ENCODE results near the gene DOCK3.
"Not testable (repeated sequence)": the region's sequence is repeated elsewhere in the genome, so short reads cannot be mapped to it uniquely, and the experiment has no call there.

The DOCK3 gene

DNA sequence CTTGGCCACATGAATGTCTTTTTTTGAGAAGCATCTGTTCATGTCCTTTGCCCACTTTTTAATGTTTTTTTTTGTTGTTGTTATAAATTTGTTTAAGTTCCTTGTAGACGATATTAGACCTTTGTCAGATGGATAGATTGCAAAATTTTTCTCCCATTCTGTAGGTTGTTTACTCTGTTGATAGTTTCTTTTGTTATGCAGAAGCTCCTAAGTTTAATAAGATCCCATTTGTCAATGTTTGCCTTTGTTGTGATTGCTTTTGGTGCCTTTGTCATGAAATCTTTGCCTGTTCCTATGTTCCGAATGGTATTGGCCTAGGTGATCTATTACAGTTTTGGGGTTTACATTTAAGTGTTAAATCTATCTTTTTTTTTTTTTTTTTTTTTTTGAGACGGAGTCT lies 116.2 kb downstream of the DOCK3 start:
- in situ Hi-C loops (cut with MboI; ENCODE audit: low sequenced_read_pairs): not testable (repeated sequence)

DNA sequence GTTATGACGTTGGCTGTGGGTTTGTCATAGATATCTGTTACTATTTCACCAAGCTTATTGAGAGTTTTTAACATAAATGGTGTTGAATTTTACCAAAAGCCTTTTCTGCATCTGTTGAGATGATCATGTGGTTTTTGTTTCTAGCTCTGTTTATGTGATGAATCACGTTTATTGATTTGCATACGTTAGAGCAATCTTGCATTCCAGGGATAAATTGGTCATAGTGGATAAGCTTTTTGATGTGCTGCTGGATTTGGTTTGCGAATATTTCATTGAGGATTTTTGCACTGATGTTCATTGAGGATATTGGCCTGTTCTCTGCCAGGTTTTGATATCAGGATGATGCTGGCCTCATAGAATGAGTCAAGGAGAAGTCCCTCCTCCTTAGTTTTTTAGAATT lies 117.8 kb downstream of the DOCK3 start:
- in situ Hi-C loops (cut with MboI; ENCODE audit: low sequenced_read_pairs): no loop called here

- in situ Hi-C loops (cut with MboI; ENCODE audit: low sequenced_read_pairs): not testable (repeated sequence)
Measured at GRCh38 chr3:50803805-50804204, 129.1 kb downstream of the DOCK3 start.

- in situ Hi-C loops (cut with MboI; ENCODE audit: low sequenced_read_pairs): not testable (repeated sequence)
Measured at GRCh38 chr3:50804376-50804775, 129.6 kb downstream of the DOCK3 start.

DNA sequence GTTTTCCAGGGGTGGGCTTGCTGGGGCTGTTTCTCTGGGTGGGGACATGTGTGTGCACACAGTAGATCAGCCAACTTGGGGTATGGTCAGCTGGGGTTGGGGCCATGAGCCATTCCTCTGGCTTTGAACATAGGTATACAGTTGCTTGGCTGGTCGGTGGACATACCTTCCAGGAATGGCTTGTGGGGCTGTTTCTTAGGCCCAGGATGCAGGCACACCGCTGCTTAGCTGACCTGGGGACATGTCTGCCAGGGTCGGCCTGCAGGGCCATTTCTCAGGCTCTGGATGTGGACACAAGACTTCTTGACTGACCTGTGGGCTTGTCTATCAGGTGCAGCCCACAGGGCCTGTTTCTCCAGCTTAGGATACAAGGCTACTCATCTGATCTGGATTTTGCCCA lies 130.6 kb downstream of the DOCK3 start:
- in situ Hi-C loops (cut with MboI; ENCODE audit: low sequenced_read_pairs): no loop called here

DNA sequence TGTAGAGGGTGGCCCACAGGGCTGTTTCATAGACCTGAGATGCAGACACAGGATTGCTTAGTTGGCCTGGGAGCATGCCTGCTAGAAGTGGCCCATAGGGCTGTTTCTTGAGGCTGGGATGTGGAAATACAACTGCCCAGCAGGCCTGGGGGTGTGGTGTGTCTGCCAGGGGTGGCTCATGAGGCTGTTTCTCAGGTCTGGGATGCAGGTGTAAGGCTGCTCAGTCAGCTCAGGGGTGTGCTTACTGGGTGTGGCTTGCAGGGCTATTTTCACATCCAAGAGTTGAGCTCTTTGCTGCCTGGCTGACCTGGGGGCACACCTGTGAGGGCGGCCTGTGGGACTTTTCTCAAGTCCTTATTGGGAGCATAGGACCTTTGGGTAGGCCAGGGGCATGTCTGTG lies 131.3 kb downstream of the DOCK3 start:
- in situ Hi-C loops (cut with MboI; ENCODE audit: low sequenced_read_pairs): no loop called here

- in situ Hi-C loops (cut with MboI; ENCODE audit: low sequenced_read_pairs): no loop called here
Measured at GRCh38 chr3:50806806-50807205, 132.1 kb downstream of the DOCK3 start.

- in situ Hi-C loops (cut with MboI; ENCODE audit: low sequenced_read_pairs): no loop called here
Measured at GRCh38 chr3:50807266-50807665, 132.5 kb downstream of the DOCK3 start.

- in situ Hi-C loops (cut with MboI; ENCODE audit: low sequenced_read_pairs): no loop called here
Measured at GRCh38 chr3:50811893-50812292, 137.2 kb downstream of the DOCK3 start.

DNA sequence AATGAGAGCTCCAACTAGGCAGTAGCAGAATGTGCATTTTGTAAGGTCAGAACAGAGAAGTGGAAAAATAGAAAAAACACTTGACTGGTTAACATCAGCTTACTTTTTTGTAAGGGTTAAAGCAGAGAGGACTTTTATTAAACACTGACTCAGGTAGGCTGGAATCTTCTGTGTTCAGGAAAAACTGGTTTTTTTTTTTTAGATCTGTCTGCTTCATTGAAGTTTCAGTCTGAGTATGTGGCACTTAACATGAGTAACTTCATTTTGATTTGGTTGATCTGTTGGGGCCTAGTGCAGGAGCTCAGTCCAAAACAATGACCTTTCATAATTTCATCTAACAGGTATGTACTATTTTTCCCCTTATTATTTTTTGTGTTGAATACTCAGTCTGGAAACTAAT lies 141.1 kb downstream of the DOCK3 start:
- in situ Hi-C loops (cut with MboI; ENCODE audit: low sequenced_read_pairs): no loop called here

GRCh38 chr3:50816894-50817293 lies 142.2 kb downstream of the DOCK3 start:
- in situ Hi-C loops (cut with MboI; ENCODE audit: low sequenced_read_pairs): no loop called here

DNA sequence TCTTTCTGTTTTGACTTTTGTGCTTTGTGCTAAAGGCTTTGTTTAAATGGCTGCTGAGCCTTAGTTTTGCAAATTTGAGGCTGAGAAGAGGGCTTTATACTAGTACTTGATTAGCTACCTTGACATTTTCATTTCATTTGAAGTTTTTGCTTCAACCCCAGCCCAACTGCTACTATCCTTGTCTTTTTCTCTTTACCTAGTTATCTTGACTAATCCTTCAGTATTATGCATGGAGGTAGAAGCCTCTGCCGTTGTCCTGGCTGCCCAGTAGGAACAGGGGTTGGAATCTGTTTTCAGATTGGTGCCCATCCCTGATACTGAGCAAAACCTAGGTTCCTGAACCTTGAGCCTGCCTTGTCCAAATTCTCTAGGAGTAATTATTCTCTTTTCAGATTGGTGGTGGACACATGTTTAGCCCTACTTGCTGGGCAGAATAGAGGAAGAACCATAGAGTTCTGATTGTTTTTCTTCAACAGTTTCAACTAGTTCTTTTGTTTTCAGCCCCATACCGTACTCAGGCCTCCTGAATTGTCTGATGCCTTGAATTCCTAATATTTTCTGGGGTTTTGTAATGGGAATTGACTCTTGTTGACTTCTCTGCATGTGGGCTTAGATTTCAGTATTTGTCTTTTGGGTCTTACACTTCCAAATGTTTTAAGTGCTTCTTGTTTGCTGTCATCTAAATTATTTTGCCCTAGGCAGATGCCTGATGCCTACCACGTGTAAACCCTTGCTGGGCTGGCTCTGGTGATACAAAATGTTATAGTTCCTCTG lies 143.2 kb downstream of the DOCK3 start:
- in situ Hi-C loops (cut with MboI; ENCODE audit: low sequenced_read_pairs): no loop called here

- in situ Hi-C loops (cut with MboI; ENCODE audit: low sequenced_read_pairs): no loop called here
Measured at GRCh38 chr3:50819882-50820281, 145.2 kb downstream of the DOCK3 start.

DNA sequence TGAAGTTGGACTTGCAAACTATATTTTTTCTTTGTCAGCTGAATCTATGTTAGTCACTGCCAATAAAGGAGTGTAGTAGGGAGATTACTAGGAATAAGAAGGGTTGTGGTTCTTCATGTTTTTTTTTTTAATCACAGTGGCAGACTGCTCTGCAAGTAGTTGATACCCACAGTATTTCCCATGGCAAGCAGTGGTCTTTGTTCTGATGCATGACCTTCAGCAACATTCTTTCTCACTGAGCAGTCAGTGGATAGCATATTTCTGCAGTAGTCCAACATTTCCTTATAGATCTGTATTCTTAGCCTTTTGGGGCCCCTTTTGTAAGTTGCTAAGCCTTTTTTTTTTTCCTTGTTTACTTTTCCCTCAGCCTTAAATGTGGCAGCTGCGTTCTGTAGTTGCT lies 151.1 kb downstream of the DOCK3 start:
- in situ Hi-C loops (cut with MboI; ENCODE audit: low sequenced_read_pairs): no loop called here

- in situ Hi-C loops (cut with MboI; ENCODE audit: low sequenced_read_pairs): no loop called here
Measured at GRCh38 chr3:50830451-50830850, 155.7 kb downstream of the DOCK3 start.

DNA sequence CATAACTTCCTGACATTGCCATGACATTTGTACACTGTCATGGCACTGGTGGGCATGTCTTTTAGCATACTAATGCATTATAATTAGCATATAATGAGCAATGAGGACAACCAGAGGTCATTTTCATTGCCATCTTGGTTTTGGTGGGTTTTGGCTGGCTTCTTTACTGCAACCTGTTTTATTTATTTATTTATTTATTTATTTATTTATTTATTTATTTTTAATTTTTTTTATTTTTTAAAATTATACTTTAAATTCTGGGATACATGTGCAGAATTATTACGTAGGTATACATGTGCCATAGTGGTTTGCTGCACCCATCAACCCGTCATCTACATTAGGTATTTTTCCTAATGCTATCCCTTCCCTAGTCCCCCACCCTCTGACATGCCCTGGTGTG lies 156.3 kb downstream of the DOCK3 start:
- in situ Hi-C loops (cut with MboI; ENCODE audit: low sequenced_read_pairs): not testable (repeated sequence)

GRCh38 chr3:50840983-50841489 lies 166.3 kb downstream of the DOCK3 start:
- in situ Hi-C loops (cut with MboI; ENCODE audit: low sequenced_read_pairs): no loop called here

DNA sequence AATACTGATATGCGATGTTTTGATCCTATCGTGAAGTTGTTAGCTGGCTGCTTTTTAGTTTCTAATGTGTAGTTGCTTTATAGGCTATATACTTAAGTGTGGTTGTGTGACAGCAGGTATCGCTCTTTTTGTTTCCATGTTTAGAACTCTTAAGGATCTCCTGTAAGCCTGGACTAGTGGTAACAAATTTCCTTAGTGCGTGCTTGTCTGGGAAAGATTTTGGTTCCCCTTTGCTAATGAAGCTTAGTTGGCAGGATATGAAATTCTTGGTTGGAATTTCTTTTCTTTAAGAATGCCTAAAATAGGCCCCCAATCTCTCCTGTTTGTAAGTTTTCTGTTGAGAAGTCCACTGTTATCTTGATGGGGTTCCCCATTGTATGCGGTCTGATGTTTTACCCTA lies 173.6 kb downstream of the DOCK3 start:
- in situ Hi-C loops (cut with MboI; ENCODE audit: low sequenced_read_pairs): no loop called here

GRCh38 chr3:50850639-50851511 lies 176.1 kb downstream of the DOCK3 start:
- in situ Hi-C loops (cut with MboI; ENCODE audit: low sequenced_read_pairs): no loop called here

DNA sequence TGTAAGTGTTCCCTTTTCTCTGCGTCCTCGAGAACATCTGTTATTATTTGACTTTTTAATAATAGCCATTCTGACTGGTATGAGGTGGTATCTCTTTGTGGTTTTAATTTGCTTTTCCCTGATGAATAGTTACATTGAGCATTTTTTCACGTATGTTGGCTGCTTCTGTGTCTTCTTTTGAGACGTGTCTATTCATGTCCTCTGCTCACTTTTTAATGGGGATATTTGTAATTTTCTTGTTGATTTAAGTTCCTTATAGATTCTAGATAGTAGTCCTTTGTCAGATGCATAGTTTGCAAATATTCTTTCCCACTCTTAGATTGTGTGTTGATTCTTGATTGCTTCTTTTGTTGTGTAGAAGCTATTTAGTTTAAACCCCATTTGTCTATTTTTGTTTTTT lies 179.2 kb downstream of the DOCK3 start:
- in situ Hi-C loops (cut with MboI; ENCODE audit: low sequenced_read_pairs): no loop called here

DNA sequence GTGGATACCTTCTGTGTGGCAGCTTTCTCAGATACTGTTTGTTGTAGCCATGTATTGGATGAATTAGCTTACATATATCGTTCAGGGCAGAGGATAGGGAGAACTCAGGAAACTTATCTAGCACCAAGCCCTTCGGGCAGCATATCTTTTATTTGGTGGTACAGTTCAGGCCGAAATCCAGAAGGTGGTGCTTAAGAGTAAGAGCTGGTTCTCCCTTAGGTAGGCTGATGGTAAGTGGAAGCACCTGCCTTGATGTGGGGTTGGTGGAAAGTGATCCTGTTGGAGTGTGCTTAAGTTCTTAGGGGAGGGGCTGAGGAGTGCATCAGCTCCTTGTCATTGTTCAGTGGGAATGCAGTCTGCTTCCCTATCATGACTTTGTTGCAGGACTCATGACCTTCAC lies 187.5 kb downstream of the DOCK3 start:
- in situ Hi-C loops (cut with MboI; ENCODE audit: low sequenced_read_pairs): no loop called here

Measured in HL-60/S4 (cell line).